ENCODE measurements around the gene LRRC71.

Gene LRRC71

DNA sequence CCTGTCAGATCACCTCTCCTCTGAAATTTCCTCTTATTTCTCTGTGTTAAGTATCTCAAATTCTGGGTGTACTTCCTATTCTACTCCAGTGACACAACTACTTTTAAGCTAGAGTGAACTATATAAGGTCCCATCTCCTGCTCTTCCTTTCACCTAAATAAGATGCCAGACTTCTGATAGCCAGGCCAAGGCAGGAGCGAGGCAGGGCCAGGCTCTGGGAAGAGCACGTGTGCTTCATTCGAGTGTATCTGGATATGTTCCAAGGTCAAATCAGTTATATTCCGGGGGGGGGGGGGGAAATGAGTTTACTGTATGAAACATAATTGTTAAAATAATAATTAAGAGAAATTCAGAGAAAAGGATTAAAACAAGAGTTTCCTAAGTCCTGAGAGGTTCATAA, 60.1 kb downstream of the LRRC71 start:
- H3K27me3 ChIP-seq (replicated peaks; ENCODE audit: control insufficient read depth, insufficient read depth, low read length): no peaks in the 10 kb centered on the region
- H3K4me3 ChIP-seq (replicated peaks; ENCODE audit: low read depth, low read length): no peak overlapping the region
- peaks cover 2% of the 10 kb centered on the region for H3K36me3 ChIP-seq (ENCODE audit: control insufficient read depth, insufficient read depth, low read length)
- TF ChIP-seq, protein P1, sequence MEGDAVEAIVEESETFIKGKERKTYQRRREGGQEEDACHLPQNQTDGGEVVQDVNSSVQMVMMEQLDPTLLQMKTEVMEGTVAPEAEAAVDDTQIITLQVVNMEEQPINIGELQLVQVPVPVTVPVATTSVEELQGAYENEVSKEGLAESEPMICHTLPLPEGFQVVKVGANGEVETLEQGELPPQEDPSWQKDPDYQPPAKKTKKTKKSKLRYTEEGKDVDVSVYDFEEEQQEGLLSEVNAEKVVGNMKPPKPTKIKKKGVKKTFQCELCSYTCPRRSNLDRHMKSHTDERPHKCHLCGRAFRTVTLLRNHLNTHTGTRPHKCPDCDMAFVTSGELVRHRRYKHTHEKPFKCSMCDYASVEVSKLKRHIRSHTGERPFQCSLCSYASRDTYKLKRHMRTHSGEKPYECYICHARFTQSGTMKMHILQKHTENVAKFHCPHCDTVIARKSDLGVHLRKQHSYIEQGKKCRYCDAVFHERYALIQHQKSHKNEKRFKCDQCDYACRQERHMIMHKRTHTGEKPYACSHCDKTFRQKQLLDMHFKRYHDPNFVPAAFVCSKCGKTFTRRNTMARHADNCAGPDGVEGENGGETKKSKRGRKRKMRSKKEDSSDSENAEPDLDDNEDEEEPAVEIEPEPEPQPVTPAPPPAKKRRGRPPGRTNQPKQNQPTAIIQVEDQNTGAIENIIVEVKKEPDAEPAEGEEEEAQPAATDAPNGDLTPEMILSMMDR (IDR thresholded peaks at IDR 0.05; ENCODE audit: insufficient read depth, low read length, poor library complexity, severe bottlenecking): no peak
- DNase-seq (ENCODE audit: extremely low read depth, insufficient read length): no peak
